Islet of Langerhans (tissue), 1 donor: Measurements from ENCODE around the gene ALDOA.
"Not testable (repeated sequence)": the region's sequence is repeated elsewhere in the genome, so short reads cannot be mapped to it uniquely, and the experiment has no call there.

Experiments used
- FAIRE-seq: peaks from one replicate; lab custom pipeline; 2011; peaks lifted over from hg19 to GRCh38; lab: Jason Lieb, UNC

ALDOA gene

GRCh38 chr16:30091474-30092372, 26.2 kb downstream of the ALDOA start, which contains the start of gene TBX6:
Gene TBX6, minus strand, starts transcription at chr16:30091924. Its CDS starts 731 bp downstream, at chr16:30091193.
- FAIRE-seq = no peak

GRCh38 chr16:30092373-30093010, 26.9 kb downstream of the ALDOA start:
- no peak for FAIRE-seq

DNA sequence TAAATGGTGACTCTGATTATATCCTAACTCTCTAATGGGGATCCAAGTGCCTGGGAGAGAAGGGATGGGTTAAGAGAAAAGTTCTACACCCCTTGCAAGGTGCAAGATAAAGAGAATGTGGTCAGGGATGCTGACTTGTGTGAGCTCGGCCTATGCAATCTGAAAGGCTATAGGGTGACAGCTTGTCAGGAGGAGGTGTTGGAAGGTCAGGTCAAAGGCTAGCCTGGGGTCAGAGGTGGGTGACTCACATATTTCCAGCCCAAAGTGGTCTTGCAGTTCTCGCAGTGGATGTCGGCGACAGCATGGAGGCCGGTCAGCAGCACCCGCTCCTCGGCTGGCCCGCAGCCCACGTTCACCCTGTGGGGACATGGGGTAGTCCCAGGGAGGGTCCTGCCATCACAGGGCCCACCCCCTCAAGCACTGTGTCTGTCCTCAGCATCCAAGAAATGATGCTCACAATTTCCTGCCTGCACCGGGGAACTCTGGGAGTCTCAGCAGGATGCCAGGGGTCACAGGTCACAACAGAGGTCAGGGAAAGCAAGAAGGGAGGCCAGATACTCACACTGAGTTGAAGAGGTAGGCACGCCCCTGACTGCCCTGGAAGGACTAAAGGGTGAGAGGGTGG, 29.1 kb downstream of the ALDOA start:
- no peak for FAIRE-seq

DNA sequence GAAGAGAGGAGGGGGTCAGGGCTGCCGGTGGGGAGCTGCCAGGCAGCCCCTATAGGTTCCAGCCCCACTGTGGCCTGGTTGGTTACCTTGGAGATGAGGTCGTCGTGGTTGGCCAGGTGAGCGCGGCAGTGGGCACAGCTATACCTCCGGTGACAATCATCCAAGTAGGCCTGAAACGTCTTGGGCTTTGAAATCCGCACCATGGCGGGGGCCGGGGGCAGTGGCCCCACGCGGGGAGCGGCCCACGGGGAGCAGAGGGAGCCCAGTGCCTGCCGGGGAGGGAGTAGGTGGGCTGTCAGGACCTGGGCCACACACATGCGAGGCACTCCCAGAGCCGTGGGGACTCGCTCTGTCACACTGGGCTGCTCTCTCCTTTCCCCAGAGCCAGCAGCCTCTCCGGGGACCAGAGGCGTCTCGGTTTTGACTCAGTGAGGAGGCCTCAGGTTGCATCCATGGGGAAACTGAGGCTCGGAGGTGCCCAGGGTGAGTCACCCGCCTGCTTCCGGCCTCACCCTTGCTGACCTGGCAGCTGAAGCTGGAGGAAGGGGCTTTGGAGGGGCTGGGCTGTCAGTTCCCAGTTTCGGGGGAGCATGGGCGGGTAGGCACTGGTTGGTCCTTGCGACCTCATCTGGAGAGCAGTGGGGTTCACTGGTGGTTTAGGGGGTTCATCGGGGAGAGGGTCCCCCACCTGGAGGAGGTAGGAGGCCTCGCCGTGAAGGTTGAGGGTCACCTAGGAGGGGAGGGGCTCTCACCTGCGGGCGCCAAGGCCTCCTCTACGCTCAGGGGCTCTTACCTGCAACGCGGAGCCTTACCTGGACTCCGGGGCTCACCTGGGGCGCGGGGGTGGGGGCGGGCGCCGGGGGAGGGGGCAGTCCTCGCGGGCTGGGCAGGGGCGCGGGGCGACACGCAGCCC, 29.9 kb downstream of the ALDOA start:
- no peak for FAIRE-seq

- no peak for FAIRE-seq
These were observed 30.7 kb downstream of the ALDOA start, which contains the start of gene YPEL3 for GRCh38 chr16:30096105-30096861. Gene YPEL3, minus strand, starts transcription at chr16:30096213. Its CDS starts 731 bp downstream, at chr16:30095482.

- FAIRE-seq = no peak
These were observed 31.5 kb downstream of the ALDOA start for GRCh38 chr16:30096862-30097563.

DNA sequence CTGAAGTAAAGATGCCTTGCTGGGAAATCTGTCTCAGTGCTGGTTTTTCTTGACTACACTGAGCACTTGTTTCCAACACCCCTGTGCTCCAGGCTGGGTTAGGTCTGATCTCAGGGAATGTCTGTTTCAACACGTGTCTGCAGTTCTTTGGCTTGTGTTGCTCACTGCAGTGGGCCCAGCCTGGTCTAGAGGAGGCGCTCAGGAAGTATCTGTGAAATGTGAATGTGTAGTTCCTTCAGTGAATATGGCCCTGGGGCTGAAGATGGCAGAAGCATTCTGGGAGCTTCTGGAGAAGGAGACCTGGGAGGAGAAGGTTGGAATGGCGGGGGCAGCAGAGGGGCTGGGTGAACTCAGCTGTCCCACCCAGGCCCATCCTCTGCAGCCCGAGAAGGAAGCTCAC, 38.5 kb downstream of the ALDOA start:
- no peak for FAIRE-seq

- FAIRE-seq = no peak
These were observed 38.9 kb downstream of the ALDOA start for GRCh38 chr16:30104492-30104891.

DNA sequence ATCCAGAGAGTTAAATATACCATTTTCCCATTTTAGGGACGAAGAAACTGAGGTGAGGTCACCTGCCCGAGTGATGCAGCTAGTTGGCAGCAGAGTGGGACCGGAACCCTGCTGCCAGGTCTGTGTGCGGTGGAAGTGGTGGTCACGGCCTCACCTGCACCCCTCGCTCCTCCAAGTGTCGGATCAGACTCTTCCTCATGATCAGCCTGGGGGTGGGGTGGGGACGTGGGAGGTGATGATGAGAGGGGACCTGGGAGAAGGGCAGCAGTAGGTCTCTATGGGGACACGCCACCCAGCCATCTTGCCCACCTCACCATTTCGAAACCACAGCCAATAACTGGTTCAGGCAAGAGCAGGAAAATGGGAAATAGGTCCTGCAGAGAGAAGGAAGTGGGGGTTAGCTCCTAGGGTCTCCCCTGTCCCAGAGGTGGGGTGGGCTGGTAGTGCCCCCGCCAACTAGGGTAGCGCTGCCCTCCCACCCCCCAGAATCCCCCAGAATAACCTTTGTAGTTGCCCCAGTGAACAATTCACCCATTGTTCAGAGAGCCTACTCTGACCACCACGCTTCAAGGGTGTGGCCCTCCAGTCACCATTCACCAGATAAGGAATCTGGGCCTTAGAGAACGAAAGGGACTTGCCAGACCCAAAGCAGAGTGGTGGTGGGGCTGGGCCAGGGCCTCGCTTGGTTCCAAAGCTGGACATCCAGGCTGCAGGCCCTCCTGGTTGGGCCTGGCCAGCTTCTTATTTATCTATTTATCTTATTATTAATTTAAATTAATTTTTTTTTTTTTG, 42.7 kb downstream of the ALDOA start:
- FAIRE-seq = no peak

DNA sequence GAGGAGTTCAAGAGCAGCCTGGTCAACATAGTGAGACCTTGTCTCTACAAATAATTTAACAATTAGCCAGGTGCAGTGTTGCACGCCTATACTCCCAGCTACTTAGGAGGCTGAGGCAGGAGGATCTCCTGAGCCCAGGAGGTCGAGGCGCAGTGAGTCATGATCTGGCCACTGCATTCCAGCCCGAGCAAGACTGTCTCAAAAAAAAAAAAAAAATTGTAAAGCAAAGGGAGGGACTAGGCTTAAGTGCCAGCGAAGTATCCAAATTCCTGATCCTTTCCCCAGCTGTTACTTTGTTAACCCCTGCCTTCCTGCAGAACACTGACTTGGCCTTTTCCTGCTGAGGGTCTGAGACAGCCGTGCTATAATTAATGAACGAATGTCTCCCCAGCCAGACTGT, 45.1 kb downstream of the ALDOA start:
- no peak for FAIRE-seq

DNA sequence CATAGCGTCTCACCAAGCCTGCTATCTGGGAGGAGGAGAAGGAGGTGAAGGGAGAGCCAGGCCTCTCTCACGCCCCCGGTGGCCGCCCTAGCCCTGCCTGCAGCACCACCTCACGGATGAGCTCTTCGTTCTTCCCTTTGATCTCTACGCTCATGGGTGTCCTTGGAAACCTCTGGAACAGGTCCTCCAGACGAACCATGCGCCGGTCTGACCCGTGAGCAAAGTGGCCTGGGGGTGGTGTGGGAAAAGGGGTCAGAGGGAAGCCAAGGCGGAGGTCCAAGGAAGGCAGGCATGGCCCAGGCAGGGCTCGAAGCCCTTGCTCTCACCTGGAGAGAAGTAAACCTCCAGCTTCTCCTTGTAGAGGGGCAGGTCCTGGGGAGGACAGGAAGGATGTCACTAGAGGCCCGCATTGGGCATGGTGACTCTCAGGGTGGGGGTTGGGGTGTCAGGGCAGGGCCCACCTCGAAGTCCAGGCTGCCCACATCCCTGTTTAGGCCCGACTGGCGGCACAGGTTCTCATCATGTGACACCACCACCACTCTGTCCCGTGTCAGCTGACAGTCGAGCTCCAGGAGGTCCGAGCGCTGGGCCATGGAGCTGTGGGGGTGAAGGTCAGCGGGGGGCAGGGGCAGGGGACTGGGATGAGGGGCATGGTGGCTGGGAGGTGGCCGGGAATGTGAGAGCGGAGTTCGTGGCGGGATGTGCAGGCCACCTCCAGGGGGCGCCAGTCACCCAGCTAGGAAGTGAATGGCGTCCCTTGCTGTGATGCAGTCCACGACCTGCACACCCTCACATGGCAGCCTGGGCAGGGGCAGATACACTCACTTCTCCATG, 46.9 kb downstream of the ALDOA start:
- FAIRE-seq = no peak

DNA sequence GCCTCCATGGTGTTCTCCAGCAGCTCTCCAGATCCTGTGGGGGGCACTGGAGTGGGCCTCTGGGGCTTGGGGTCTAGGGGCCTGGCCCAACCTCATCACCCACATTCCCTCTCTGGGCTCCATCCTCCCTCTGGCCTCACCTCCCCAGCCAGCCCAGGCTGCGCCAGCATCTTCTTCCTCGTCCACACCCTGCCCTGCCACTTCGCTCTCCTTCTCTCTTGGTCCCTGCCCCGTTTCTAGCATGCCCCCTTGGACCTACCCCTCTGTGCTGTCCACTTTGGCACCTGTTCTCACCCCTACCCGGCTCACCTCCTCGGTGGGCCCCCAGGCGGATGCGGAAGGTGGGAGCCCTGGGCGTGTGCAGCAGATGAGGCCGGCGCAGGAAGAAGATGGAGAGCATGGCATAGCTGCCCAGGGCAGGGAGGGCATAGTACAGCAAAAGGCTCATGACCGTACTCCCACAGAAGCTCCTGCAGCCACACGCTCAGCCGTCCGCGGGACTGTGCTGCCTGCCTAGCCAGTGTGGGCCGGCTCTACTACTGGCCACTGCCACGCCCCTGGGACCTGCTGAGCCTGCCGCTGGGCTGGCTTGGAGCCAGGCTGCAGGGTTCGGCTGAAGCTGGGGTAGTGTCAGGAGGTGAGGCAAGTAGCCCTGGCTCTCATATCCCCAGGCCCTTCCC, 47.6 kb downstream of the ALDOA start, which contains the start of gene GDPD3:
Gene GDPD3 (minus strand): TSS at position 507 of the 680 bp plus-strand sequence. CDS start 59 bp downstream, at position 448.
- FAIRE-seq = no peak

- FAIRE-seq = no peak
These were observed 48.3 kb downstream of the ALDOA start for GRCh38 chr16:30113711-30114333.

- no peak for FAIRE-seq
These were observed 48.9 kb downstream of the ALDOA start for GRCh38 chr16:30114411-30114810.

GRCh38 chr16:30114833-30115232, 49.3 kb downstream of the ALDOA start:
- FAIRE-seq = not testable (repeated sequence)

- FAIRE-seq = no peak
These were observed 49.7 kb downstream of the ALDOA start for GRCh38 chr16:30115238-30115637.
